HepG2 (cell line): Measurements from ENCODE around the gene TPD52L2. TPM values are rescaled to one million over a fixed set of nuclear protein-coding genes. Genes with fewer than 3 reads are reported as not detected.
A peak's percentile ranks its signal among the peaks of the same experiment; 100 is the strongest.

Experiments used
- BCL3 ChIP-seq: sonication (generic); formaldehyde crosslinking; IDR thresholded peaks from 2 replicates; pipeline ENCODE4 v1.5.1; 2020; ENCODE audit warnings: mild to moderate bottlenecking, missing genetic modification reagents, moderate library complexity
- CBX2 ChIP-seq, 2 experiments: fragments of 200-600 bp in 1 of 2; sonication (generic); formaldehyde crosslinking in 1 of 2; IDR thresholded peaks; 2 replicates each; pipeline versions ENCODE4 v1.7.0 to v1.8.1; 2018 to 2022; ENCODE audit warnings: low read depth in 2 of 2, low read length in 1 of 2, mild to moderate bottlenecking in 1 of 2, missing genetic modification reagents in 1 of 2
- CTCF ChIP-seq: sonication (generic); formaldehyde crosslinking; IDR thresholded peaks from 2 replicates; pipeline ENCODE4 v1.5.0; 2020; ENCODE audit warnings: mild to moderate bottlenecking, missing genetic modification reagents, moderate library complexity
- EZH2 ChIP-seq: conservative IDR thresholded peaks from 2 replicates; pipeline ENCODE4 v1.6.1; 2012; ENCODE audit warnings: mild to moderate bottlenecking, low read depth, low read length, moderate library complexity
- POLR2A ChIP-seq, 2 experiments: IDR thresholded peaks; 2 replicates each; pipeline ENCODE4 v1.6.1; 2011; ENCODE audit warnings: low read depth in 2 of 2, low read length in 2 of 2, mild to moderate bottlenecking in 1 of 2, moderate library complexity in 1 of 2; ENCODE audit not compliant: insufficient read depth in 1 of 2
- PTBP1 ChIP-seq: fragments of 200-400 bp; formaldehyde crosslinking; IDR thresholded peaks from 2 replicates; pipeline ENCODE4 v1.6.1; 2018; ENCODE audit warnings: low read length, low read depth; ENCODE audit not compliant: poor library complexity, severe bottlenecking
- RXRA ChIP-seq: sonication (generic); formaldehyde crosslinking; IDR thresholded peaks from 2 replicates; pipeline ENCODE4 v1.5.1; 2020; ENCODE audit warnings: missing genetic modification reagents
- SALL1 ChIP-seq: sonication (generic); formaldehyde crosslinking; IDR thresholded peaks from 2 replicates; pipeline ENCODE4 v1.8.0; 2022; ENCODE audit warnings: mild to moderate bottlenecking, missing genetic modification reagents
- ZBTB33 ChIP-seq: sonication (generic); formaldehyde crosslinking; IDR thresholded peaks from 2 replicates; pipeline ENCODE4 v1.4.0; 2020; ENCODE audit warnings: missing genetic modification reagents
- ZNF674 ChIP-seq: sonication (generic); formaldehyde crosslinking; IDR thresholded peaks from 2 replicates; pipeline ENCODE4 v1.5.0; 2020; ENCODE audit warnings: low read depth, mild to moderate bottlenecking, missing genetic modification reagents
- ZNF687 ChIP-seq: sonication (generic); formaldehyde crosslinking; IDR thresholded peaks from 2 replicates; pipeline ENCODE4 v1.5.1; 2020; ENCODE audit warnings: mild to moderate bottlenecking, missing genetic modification reagents, moderate library complexity
- polyA plus RNA-seq, 8 experiments: library from polyadenylated mRNA; depleted of rRNA in 3 of 8; stranded (reverse) in 7 of 8; unstranded in 1 of 8; fragments of >200 nt; fragmentation: Illumina TruSeq in 4 of 8; extraction: Trizol in 4 of 8; gene quantifications; 2 replicates each; pipeline versions ENCODE4 v1.2.1 to v1.2.3, GENCODE V29; 2011 to 2016; ENCODE audit warnings: low read depth in 4 of 8, missing spikeins in 1 of 8, mixed read lengths in 1 of 8; ENCODE audit not compliant: insufficient read depth in 1 of 8
- total RNA-seq, 5 experiments: library from RNA; depleted of rRNA; stranded (reverse); fragments of >200 nt; fragmentation: Illumina TruSeq; extraction: Trizol; gene quantifications; 2 replicates each; pipeline ENCODE4 v1.2.3, GENCODE V29; 2016; ENCODE audit warnings: low read depth in 1 of 5

TPD52L2 gene
- total and polyA plus RNA-seq, 2 of the 13 experiments (the other 11 are each of a cell fraction or from before 2014, with no cell fraction given) = 156 to 184 TPM

GRCh38 chr20:63891061-63892002 is 26.3 kb downstream of the TPD52L2 start (continued):
- peak; percentile 47 for TF ChIP-seq CTCF (CRISPR knock-in tag)
- no peak for TF ChIP-seq BCL3 (CRISPR knock-in tag)
- no peak for TF ChIP-seq CBX2 (IDR thresholded peaks at IDR 0.05; ENCODE audit: low read depth, low read length)
- TF ChIP-seq CBX2 (CRISPR knock-in tag; IDR thresholded peaks at IDR 0.05; ENCODE audit: low read depth) = no peak
- peak; percentile 6; the same call in 1 of the 2 replicates for TF ChIP-seq RXRA
- TF ChIP-seq ZNF674 = no peak
- TF ChIP-seq PTBP1 = no peak
- TF ChIP-seq ZNF687 = peak; percentile 35; the same call in 1 of the 2 replicates
- TF ChIP-seq ZBTB33 = peak; percentile 99
- TF ChIP-seq SALL1 (CRISPR knock-in tag) = peak; percentile 28; the same call in 1 of the 2 replicates
- TF ChIP-seq EZH2 = no peak
- 0 out of 4 replicates have a peak, but pooled peaks of 1 of the 2 experiments have one; percentile 6 for TF ChIP-seq POLR2A (IDR thresholded peaks at IDR 0.05; ENCODE audit: insufficient read depth in 1 of 2, low read depth in 2 of 2, low read length in 2 of 2)
